Stimulated activated CD8-positive, alpha-beta memory T cell treated with anti-CD3 and anti-CD28 coated beads, Interleukin-12 subunit alpha, Interleukin-12 subunit beta, amount 100 ng/mL, for 24 hours (primary cell): Measurements from ENCODE around the gene MAMDC2.
A peak's percentile ranks its signal among the peaks of the same experiment; 100 is the strongest.

Experiments
- DNase-seq: peaks from one replicate; pipeline ENCODE4 v3.0.0-alpha.2; 2020; ENCODE audit errors: extremely low read depth

MAMDC2 gene

DNA sequence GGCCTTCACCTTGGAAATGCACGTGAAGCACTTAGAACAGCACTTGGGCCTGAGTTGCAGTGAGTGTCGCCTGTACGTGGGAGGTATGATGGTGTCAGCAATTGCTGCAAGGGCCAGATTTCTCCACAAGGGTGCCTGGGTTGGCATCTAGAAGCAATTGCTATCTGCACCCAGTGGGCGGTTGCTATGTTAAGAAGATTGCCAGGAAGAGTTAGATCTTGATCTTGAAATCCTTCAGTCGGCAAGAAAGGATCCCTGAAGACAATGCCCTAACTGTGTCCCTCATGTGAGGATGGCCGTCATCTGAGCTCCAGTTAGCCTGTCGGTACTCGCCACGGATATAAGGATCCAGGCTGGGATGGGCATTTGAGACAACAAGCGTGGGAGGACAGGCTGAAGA lies 62.9 kb downstream of the MAMDC2 start:
- no peak for DNase-seq

DNA sequence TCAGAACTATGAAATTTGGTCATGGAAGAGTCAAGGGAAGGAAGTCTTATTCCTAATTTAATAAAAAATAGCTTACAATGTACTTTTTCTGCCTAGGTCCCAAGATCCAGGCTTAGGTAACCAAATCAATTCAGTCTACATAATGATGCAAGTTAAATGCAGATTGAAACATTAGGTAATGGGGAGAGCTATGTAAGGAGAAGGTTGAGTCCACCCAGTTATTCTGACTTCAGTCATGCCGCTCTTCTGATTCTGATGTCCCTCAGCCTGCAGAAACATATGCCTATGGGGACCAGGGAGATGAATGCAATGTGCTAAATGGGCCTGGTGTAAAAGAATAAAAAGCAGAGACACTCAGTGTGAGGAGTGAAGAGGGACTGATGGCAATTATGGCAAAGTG lies 63.9 kb downstream of the MAMDC2 start:
- DNase-seq, result no peak

DNA sequence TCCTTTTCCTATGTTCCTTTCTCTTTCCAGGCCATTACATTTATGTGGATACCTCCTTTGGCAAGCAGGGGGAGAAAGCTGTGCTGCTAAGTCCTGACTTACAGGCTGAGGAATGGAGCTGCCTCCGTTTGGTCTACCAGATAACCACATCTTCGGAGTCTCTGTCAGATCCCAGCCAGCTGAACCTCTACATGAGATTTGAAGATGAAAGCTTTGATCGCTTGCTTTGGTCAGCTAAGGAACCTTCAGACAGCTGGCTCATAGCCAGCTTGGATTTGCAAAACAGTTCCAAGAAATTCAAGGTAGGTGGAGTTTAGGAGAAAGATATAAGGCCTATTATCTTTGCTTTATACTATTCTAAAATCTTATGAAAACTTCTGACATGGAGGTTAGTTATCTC lies 64.5 kb downstream of the MAMDC2 start:
- no peak for DNase-seq

DNA sequence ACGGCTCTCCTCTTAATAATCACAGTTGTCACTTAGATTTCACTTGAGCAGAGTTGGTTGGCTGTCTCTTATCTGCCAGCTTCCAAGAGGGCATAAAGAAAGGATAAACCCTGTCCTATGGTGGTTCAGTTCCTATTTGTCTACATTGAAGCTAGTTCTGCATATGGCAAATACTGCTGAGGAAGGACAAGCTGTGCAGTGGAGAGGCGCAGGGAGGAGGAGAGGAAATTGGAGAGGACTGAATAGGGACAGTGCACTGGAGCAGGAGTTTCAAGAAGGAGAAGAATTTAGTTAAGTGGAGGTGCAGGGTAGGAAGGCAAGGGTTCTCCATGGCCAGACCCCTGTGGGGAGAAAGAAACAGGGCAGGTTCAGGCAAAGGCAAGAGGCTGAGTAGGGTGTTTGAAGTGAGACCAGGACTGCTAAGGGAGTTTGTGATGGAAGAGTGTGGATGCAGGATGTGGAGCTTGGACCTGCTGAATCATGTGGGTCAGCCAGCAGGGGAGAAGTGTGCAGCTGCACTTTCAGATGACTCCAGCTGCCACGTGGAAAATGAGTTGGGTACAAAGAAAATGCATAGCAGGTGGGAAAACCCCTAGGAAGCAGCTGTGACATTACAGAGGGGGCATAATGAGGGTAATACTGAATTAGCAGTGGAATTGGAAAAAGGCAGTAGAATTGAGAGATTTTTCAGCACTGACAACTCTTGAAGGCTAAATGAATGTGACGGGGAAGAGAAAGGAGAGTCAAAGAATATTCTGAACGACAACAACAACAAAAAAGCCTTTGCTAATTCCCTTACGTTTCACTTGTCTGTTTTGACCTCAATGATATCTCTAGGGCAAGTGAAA lies 66.8 kb downstream of the MAMDC2 start:
- DNase-seq, result no peak

DNA sequence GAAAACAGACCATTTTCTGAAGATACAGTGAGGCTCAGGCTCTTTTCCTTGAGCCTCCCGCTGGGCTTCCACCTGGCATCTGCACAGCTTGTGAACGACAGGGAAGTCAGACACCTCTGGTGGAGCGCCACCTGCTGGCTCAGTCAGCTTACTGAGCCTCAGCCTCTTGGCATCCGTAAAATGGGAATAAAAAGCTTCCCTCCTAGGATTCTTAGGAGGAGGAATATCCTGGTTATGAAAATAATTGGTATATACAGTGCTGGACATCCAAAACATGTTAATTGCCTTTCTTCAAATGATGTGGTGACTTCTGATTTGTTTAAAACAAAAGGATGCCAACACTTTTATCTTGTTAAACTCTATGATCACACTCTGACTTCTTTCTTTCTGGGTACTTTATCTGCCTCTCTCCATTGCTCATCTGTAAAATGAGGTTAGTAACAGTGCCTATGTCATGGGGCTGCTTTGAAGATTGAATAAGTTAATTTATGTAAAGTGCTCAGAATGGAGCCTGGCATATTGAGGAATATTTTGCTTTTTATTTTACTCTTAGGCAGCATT lies 67.5 kb downstream of the MAMDC2 start:
- DNase-seq, result peak; percentile 10

DNA sequence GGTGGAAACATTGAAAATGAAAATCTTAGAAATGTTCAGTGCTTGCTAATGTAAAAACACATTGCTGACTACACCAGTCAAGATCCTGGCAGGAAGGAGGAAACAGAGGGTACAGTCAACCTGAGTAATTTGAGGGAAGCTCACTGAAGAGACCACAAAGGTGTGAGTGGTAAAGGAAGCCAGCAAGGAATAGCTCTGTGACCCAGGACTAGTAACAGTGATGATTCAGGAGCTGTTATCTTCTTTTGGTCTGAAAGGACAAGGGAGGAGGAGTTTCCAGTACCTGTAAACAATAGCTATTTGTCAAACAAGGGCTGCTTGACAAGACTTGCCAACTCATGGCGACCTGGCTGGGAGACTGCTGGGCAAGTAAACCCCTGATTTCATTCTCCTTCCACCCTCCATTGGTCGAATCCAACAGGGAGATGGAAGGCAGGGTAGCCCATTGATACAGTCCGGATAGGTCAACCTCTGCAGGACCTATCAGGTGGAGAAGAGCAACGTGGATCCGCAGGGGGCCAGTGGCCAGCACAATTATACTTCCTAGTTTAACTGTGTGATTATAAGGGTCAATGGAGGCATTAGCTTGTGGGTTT lies 68.1 kb downstream of the MAMDC2 start:
- DNase-seq, result no peak

DNA sequence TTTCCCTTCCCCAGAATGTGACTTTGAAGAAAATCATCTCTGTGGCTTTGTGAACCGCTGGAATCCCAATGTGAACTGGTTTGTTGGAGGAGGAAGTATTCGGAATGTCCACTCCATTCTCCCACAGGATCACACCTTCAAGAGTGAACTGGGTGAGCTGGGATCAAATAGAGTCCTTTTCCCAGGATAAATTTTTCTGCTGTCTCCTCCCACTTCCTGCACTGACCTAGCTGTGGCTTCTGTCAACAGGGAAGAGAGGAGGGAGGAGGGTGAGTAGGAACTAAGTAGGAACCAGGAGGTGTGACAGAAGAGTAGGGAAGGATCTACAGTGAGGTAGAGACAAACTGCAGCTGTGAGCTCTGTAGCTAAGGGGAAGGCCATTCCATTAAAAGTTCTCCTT lies 69.3 kb downstream of the MAMDC2 start:
- DNase-seq, result no peak

DNA sequence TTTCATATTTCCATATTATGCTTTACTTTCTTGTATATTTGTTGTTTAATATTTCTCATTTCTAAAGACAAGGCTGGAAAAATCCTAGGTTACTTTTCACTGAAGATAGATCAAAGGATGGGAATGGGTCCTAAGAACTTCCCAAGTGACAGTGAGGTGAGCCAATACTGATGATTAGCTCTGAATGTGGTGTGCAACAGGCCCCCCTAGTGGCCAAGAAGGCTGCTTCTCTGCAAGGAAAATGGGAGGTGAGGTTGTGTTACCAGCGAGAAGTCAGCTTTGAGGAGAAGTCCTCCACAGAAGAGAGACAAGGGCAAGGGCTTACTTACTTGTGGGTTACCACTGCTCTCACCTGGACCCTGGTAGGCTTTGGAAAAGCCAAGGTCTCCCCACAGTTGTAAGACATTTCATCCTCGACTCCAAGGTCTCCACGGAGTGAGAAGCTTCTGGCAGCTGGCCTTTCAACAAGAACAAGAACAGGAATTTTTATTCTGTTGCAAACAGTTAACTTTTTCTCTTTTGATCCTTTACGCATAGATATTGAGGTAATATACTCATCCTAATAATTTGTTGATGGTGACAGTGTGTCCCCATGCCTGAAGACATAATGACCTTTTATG lies 69.9 kb downstream of the MAMDC2 start:
- no peak for DNase-seq

DNA sequence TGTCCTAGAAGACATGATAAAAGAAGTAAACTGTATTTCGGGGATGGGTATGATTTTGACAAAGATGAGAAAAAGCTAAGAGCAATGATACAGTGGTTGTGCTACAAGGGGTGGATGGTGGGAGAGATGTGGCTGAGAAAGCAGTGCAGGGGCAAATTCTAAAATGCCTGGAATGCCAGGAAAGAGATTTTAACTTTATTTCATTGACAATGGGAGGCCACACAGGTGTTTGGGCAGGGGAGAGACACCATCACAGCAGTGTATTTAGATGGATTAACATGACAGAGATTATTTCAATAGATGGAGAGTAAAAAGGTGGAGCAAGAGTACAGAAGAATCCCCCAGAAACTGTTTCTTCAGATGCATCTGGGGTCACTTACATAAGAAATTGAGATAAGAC lies 71.2 kb downstream of the MAMDC2 start:
- no peak for DNase-seq

DNA sequence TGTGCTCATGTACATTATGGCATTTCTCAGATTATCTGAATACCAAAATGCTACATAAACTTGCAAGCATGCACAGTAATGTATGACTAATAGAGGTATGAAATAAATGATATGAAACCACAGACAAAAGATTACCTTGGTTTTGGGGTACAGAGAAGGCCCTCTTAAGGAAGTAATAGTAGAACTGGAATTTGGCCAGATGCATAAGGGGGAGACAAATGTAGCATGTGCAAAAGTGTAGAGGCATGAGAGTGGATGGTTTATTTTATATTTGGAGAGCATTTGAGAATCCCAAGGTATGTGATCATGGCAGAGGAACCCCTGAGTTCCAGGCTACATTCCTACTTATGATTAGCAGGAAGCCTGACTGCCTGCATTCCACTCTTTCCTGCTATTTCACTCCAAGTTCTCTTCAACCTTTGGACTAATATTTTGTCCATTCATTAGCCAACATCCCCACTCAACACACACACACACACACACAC lies 74.2 kb downstream of the MAMDC2 start:
- DNase-seq, result no peak

DNA sequence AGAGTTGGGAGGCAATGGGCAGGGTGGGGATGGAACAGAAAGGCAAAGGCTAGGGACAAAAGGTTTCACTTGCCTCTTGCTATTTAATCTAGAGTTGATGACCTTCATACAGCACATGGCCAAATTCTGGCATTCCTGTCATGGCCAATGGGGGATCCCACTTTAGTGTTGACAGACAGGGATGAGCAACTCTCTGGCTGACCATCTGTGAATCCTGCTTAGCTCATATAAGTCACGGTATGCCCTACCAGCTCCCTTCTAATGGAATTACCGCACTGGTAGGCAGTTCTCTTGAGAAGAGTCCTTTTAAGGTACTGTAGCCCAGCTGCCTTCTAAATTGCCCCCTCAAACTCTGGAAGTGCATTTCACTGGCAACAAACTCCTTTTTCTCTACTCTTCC lies 76.1 kb downstream of the MAMDC2 start:
- DNase-seq, result no peak

DNA sequence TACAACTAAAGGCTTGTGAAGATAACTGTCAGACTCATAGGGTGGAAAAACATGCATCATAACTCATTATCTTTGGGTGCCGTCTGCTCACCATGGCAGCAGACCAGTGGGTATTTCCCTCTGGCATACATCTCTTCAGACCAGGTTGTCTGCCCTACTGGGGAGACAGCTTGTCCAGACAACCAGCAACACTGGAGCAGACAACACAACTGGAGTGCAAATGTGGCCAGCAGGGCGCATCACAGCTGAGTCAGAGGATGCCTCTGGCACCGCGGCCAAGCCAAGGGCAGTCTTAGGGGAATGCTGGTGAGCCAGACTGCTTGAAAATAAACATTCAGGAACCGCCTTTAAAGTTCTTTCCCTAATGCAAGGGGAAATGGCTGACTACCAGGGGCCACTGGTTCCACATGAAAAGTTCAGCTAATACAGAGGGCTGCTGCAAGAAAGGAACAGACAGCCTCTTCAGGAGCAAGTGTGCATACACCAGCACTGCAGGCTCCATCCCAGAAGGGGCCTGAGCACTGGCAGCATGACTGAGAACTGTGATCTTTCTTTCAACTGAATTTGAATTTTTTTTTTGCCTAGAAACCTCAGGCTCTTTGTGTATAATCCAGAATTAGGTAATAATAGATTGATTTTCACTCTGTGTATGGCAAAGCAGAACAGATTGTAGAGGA lies 77.3 kb downstream of the MAMDC2 start:
- DNase-seq, result no peak

DNA sequence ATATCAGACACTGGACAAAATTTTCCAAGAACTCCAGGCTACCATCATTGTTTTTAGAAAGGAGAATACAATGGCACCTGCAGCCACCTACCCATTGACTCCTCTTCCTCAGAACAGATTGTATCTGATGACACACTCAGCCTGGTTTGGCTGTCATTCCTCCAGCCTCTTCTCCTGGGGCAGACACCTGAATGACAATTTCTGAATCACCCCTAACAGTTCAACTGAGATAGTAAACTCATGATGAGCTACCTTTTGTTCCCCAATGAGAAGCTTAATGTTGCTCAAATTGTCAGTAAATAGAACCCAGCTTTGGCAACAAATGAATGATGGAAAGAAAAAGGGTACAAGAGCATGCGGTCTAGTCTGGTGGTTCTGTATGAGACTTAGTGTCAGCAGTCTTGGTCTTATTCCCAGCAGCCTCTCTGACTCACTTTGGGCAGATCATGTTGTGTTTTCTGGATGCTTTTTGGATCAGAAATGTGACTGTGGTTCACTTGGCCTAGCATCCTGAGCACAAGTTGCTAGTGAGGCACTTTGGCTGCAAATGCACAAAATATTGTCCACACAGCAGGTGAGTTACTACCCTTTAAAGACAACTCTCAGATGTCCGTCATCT lies 78.3 kb downstream of the MAMDC2 start:
- DNase-seq, result no peak

DNA sequence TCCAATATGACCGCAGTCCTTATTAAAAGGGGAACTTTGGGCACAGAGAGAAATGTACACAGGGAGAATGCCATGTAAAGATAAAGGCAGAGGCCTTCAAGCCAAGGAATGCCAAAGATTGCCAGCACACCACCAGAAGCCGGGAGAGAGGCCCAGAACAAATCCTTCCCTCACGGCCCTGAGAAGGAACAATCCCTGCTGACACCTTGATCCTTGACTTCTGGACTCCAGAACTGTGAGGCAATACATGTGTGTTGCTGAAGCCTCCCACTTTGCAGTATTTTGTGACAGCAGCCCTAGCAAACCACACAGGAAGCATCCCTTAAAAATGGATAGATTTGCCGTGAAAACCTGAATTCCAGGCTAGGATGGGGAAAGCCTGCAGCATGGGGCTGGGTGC lies 80.0 kb downstream of the MAMDC2 start:
- DNase-seq, result no peak

DNA sequence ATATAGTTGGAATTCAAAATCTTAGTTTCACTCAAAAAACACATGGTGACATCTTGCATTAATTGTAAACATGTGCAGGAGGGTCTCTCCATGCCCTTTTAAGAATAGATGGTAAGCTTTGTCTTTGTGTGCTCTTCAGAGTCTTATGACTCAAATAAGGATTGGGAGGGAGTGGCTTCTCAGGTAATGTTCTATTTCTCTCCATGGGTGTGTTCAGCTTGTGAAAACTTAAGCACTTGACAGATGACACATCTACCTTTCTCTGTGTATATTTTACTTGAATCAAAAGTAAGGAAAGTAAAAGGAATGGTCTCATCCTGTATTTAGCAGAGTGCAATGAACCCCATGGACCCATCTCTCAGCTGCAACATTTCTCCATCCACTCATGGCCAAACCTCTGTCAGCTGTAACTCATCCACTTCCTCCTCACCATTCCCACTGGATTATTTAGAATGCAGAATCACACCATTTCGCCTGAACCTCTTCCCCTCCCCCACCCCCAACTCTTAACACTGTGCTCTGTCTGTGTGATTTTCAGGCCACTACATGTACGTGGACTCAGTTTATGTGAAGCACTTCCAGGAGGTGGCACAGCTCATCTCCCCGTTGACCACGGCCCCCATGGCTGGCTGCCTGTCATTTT lies 82.1 kb downstream of the MAMDC2 start:
- no peak for DNase-seq

DNA sequence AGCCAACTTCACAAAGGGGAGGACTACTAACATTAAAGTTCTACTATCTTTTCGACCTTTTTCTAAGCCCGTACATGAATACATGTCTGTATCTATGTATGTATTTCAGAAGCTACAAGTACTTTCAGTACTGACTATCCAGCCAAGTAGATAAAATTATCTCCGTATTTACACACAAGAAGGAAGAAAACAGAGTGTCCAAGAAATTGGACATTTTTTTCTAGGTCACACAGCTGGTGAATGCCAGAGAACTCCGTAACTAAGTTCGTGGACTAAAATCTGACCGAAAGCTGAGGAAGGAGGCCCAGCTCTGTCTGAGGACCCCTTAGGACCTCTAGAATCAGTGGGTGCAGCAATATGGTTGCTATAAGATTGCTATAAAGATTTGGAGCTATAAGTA lies 83.4 kb downstream of the MAMDC2 start:
- DNase-seq, result no peak

DNA sequence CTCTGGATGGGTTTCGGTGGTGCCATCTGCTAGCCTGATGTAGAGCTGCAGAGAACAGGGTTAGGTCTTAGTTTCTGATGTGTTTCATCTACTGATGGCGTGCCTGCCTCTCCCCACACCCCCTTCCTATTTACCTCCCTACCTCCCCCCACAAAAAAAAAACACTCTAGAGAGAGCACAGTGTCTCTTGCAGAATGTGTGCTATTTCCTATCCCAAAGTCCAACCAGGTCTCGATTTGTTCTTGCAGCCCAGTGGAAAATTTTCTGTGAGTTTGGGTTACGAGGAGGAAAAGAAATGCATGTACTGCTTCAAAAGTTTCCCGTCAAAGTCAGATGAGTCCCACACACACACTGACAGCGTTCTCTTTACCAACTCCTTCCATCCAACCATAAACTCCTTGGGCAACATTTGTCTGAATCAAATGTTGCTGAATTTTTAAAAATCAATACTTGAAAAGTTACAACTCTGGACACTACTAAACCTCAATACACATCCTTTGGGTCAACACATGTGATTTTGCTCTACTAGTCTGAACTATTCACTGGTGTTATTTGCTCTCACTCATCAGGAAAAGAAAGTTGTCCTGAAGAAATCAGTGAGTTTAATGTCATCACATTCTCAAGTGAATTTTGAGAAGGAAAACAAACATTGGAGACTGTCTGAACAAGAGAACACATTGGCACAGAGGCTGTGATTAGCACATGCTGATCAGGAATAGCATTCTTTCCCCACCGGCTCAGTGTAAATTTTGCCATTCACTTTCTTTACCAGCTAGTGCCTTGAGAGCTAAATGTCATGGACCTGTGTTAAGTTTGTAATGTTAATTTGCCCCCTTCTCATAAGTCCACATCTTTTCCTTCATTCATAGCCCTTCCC lies 84.1 kb downstream of the MAMDC2 start:
- DNase-seq, result no peak

DNA sequence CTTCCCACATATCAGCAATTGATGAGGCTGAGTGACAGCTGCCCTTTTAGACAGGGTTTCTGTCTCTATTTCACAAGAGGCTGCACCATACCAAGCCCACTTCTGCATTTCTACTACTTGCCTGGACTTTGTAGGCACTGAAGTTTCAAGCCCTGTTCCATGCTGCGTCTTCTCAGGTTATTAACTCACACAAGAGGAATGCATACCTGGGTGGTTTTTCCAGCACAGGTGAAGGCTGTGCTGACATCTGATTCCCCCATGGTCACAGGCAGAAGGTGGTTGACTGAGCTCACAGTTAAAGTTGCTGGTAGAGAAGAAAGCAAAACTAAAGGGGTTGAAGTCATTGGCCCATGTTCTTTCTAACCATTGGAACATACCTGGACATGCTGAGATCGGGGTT lies 86.6 kb downstream of the MAMDC2 start:
- no peak for DNase-seq

DNA sequence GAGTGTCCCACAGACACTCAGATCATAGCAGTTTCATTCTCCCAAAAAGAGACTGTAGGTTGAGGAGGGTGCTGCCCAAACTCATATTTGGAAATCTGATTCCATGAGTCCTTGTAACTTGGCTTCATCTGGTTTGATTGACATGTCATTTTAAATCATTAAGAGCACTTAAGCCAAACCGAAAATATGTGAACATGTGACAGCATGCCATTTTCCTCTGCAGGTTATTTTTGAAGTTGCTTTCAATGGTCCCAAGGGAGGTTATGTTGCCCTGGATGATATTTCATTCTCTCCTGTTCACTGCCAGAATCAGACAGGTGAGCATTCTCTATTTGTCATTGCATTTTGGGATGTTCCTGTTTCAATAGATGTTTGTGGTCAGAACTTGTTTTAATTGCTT lies 87.6 kb downstream of the MAMDC2 start:
- DNase-seq, result no peak
